Left lung (tissue), 10 donors: ENCODE measurements around the gene ARGLU1. TPM values are rescaled to one million over a fixed set of nuclear protein-coding genes. Genes with fewer than 3 reads are reported as not detected.

Source experiments
- ATAC-seq: fragments of 200-7000 bp; cut with Tn5 transposase; one replicate; pipeline ENCODE4 v1.9.1; 2020; ENCODE audit warnings: moderate library complexity
- DNase-seq, 4 donors: peaks; one replicate each; pipeline ENCODE4 v3.0.0-alpha.2; 2013 to 2020
- H3K27ac ChIP-seq, 2 donors: fragments of 200-600 bp; sonication (generic) in 1 of 2; one replicate each; pipeline versions ENCODE4 v1.5.0 to v1.8.0; 2020 to 2021
- H3K27me3 ChIP-seq, 2 donors: fragments of 200-600 bp; sonication (generic) in 1 of 2; one replicate each; pipeline versions ENCODE4 v1.5.0 to v1.8.0; 2020 to 2021
- H3K36me3 ChIP-seq, 2 donors: fragments of 200-600 bp; sonication (generic) in 1 of 2; one replicate each; pipeline versions ENCODE4 v1.5.0 to v1.8.0; 2020 to 2021
- H3K4me1 ChIP-seq, 2 donors: fragments of 200-600 bp; one replicate each; pipeline ENCODE4 v1.8.0; 2021
- H3K4me3 ChIP-seq, 2 donors: fragments of 200-600 bp; sonication (generic) in 1 of 2; one replicate each; pipeline versions ENCODE4 v1.5.0 to v1.8.0; 2020 to 2021; ENCODE audit warnings: mild to moderate bottlenecking in 1 of 2
- H3K9me3 ChIP-seq, 2 donors: fragments of 200-600 bp; sonication (generic) in 1 of 2; one replicate each; pipeline versions ENCODE4 v1.5.0 to v1.8.0; 2020 to 2021
- CTCF ChIP-seq, 2 donors: fragments of 200-600 bp; sonication (generic) in 1 of 2; IDR thresholded peaks; one replicate each; pipeline versions ENCODE4 v1.5.0 to v1.8.0; 2021; ENCODE audit warnings: antibody characterized with exemption in 2 of 2
- intact Hi-C, 2 donors: fragments of 100-400 bp; cut with DNase I; formaldehyde crosslinking; loops; one replicate each; pipeline versions ENCODE4 v1.11.2 to v1.14.2; 2022
- polyA plus RNA-seq, 6 donors: library from polyadenylated mRNA; unstranded; fragments of 120-200 nt; gene quantifications; one replicate each; pipeline ENCODE4 v1.2.1, GENCODE V29; 2013; ENCODE audit not compliant: insufficient read length in 6 of 6
- total RNA-seq, 2 donors: library from RNA; stranded (reverse); fragmentation: NEBNext Ultra II Directional; extraction: Animal tissue kit (Norgen Biotek cat#: 25700); gene quantifications; one replicate each; pipeline ENCODE4 v1.2.1, GENCODE V29; 2021
- donor health status: DM: no; HTN: yes; CAD: no.
- donor health status: DM: no; HTN: no; CAD: no.

Gene ARGLU1
- total and polyA plus RNA-seq, 8 donors, result 67.3 to 482 (median 387) TPM

GRCh38 chr13:106612688-106613087 lies 44.8 kb upstream of the ARGLU1 start:
- no peak overlapping the region for H3K27ac ChIP-seq
- no peak for ATAC-seq
- no peak overlapping the region for H3K4me3 ChIP-seq
- peaks cover 0 to 5% of the 10 kb centered on the region in 2 donors for H3K4me1 ChIP-seq
- DNase-seq, result peak in 1 of 4 donors; percentile 83
- no peaks in the 10 kb centered on the region for H3K27me3 ChIP-seq
- H3K9me3 ChIP-seq, result no peaks in the 10 kb centered on the region
- TF ChIP-seq CTCF (IDR thresholded peaks at IDR 0.05), result no peak
- no peaks in the 10 kb centered on the region for H3K36me3 ChIP-seq
- intact Hi-C loops, result no loop called here

- Histone ChIP-seq H3K4me1 (peaks cover 0 to 5% of the 10 kb centered on the region in 2 donors), H3K27me3 (no peaks in the 10 kb centered on the region), H3K27ac (no peak overlapping the region), H3K36me3 (no peaks in the 10 kb centered on the region), H3K9me3 (no peaks in the 10 kb centered on the region), H3K4me3 (no peak overlapping the region)
- intact Hi-C loops, result no loop called here
- DNase-seq (no peak), ATAC-seq (no peak)
- no peak for TF ChIP-seq CTCF (IDR thresholded peaks at IDR 0.05)
Measured at GRCh38 chr13:106610486-106610885, 42.5 kb upstream of the ARGLU1 start.

- no peak for TF ChIP-seq CTCF (IDR thresholded peaks at IDR 0.05)
- H3K27me3 ChIP-seq, result no peaks in the 10 kb centered on the region
- no peaks in the 10 kb centered on the region for H3K36me3 ChIP-seq
- intact Hi-C loops, result no loop called here
- H3K4me3 ChIP-seq, result no peak overlapping the region
- no peak for DNase-seq
- ATAC-seq, result no peak
- H3K9me3 ChIP-seq, result no peaks in the 10 kb centered on the region
- no peak overlapping the region for H3K27ac ChIP-seq
- H3K4me1 ChIP-seq, result peaks cover 0 to 5% of the 10 kb centered on the region in 2 donors
Measured at GRCh38 chr13:106609116-106609515, 41.2 kb upstream of the ARGLU1 start.

GRCh38 chr13:106603546-106603945 lies 35.6 kb upstream of the ARGLU1 start:
- DNase-seq (no peak), ATAC-seq (no peak)
- H3K9me3 ChIP-seq, result no peaks in the 10 kb centered on the region
- TF ChIP-seq CTCF (IDR thresholded peaks at IDR 0.05), result no peak
- intact Hi-C loops, result no loop called here
- H3K4me3 ChIP-seq, result no peak overlapping the region
- H3K27me3 ChIP-seq, result no peaks in the 10 kb centered on the region
- H3K27ac ChIP-seq, result no peak overlapping the region
- no peaks in the 10 kb centered on the region for H3K4me1 ChIP-seq
- no peaks in the 10 kb centered on the region for H3K36me3 ChIP-seq

- Histone ChIP-seq H3K27ac (no peak overlapping the region), H3K4me1 (no peaks in the 10 kb centered on the region), H3K4me3 (no peak overlapping the region), H3K9me3 (no peaks in the 10 kb centered on the region), H3K27me3 (no peaks in the 10 kb centered on the region), H3K36me3 (no peaks in the 10 kb centered on the region)
- DNase-seq (peak in 1 of 4 donors; percentile 70), ATAC-seq (peak; percentile 81)
- no peak for TF ChIP-seq CTCF (IDR thresholded peaks at IDR 0.05)
- intact Hi-C loops, result no loop called here
Measured at GRCh38 chr13:106602178-106602577, 34.2 kb upstream of the ARGLU1 start.
